GM12864 (cell line): ENCODE data around the gene ZNF771.
A peak's percentile ranks its signal among the peaks of the same experiment; 100 is the strongest.
"Not testable (repeated sequence)": the region's sequence is repeated elsewhere in the genome, so short reads cannot be mapped to it uniquely, and the experiment has no call there.

Source experiments
- DNase-seq: peaks from one replicate; pipeline ENCODE4 v3.0.0-alpha.2; 2011; ENCODE audit warnings: low read depth
- H3K4me3 ChIP-seq: 2 replicates; pipeline ENCODE4 v1.5.1; 2011; ENCODE audit warnings: mild to moderate bottlenecking, low read depth, low read length, control low read depth
- TF ChIP-seq, protein P1 (sequence below): IDR thresholded peaks from 2 replicates; pipeline ENCODE4 v1.5.1; 2011; ENCODE audit warnings: low read depth, mild to moderate bottlenecking, moderate library complexity, low read length, control low read depth, inconsistent platforms; ENCODE audit errors: missing control alignments

Gene ZNF771

DNA sequence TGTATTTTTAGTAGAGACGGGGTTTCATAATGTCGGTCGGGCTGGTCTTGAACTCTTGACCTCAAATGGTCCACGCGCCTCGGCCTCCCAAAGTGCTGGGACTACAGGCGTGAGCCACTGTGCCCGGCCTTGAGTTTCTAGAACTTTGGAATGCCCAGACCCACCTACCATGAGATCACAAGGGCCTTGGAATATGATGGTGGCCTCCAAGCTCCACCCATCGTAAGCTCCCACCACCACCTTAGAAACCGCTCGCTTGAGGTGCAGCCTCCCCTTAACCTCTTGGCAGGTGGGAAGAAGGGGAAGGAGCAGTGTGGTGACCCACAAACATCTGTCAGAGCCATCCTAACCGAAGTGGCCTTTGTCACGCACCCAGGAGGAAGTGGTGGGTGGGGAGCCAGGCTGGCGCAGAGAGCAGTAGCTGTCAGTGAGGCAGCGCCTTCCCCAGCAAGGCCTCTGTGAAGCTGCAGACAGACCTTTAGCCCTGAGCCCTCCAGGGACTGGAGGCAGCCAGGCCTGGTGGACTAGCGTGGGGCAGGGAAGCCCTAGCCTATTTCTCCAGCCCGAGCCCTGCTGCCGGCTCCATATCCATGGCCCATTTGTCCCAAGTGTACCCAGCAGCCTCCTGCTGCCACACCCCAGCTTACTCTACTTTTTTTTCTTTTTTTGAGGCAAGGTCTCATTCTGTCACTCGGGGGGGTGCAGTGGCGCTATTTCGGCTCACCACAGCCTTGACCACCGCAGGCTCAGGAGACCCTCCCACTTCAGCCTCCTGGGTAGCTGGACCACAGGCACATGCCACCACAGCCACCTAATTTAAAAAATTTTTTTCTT lies 51.4 kb downstream of the ZNF771 start:
- TF ChIP-seq, protein P1, sequence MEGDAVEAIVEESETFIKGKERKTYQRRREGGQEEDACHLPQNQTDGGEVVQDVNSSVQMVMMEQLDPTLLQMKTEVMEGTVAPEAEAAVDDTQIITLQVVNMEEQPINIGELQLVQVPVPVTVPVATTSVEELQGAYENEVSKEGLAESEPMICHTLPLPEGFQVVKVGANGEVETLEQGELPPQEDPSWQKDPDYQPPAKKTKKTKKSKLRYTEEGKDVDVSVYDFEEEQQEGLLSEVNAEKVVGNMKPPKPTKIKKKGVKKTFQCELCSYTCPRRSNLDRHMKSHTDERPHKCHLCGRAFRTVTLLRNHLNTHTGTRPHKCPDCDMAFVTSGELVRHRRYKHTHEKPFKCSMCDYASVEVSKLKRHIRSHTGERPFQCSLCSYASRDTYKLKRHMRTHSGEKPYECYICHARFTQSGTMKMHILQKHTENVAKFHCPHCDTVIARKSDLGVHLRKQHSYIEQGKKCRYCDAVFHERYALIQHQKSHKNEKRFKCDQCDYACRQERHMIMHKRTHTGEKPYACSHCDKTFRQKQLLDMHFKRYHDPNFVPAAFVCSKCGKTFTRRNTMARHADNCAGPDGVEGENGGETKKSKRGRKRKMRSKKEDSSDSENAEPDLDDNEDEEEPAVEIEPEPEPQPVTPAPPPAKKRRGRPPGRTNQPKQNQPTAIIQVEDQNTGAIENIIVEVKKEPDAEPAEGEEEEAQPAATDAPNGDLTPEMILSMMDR, result no peak
- peak; percentile 96 for DNase-seq
- H3K4me3 ChIP-seq, result peak overlapping the region; percentile 8; the same call in 1 of the 2 replicates

DNA sequence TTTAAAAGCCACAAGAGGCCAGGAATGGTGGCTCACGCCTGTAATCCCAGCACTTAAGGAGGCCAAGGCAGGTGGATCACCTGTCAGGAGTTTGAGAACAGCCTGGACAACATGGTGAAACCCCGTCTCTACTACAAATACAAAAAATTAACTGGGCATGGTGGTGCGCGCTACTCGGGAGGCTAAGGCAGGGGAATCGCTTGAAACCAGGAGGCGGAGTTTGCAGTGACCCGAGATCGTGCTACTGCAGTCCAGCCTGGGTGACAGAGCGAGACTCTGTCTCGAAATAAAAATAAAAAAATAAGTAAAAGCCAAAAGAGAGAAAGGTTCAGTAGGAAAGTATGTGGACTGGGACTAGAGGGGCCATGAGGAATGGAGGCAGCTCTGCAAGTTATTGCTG lies 52.0 kb downstream of the ZNF771 start:
- no peak for DNase-seq
- TF ChIP-seq, protein P1, result no peak
- H3K4me3 ChIP-seq, result peak overlapping the region; percentile 8; the same call in 1 of the 2 replicates

DNA sequence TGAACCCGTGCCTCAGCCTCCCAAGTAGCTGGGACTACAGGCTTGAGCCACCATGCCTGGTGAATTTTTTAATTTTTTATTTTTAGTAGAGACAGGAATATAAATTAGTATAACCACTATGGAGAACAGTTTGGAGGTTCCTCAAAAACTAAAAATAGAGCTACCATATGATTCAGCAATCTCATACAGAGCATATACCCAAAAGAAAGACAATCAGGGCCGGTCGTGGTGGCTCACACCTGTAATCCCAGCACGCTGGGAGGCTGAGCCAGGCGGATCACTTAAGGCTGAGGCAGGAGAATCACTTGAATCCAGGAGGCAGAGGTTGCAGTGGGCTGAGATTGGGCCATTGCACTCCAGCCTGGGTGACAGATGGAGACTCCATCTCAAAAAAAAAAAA lies 54.0 kb downstream of the ZNF771 start:
- not testable (repeated sequence) for DNase-seq

DNA sequence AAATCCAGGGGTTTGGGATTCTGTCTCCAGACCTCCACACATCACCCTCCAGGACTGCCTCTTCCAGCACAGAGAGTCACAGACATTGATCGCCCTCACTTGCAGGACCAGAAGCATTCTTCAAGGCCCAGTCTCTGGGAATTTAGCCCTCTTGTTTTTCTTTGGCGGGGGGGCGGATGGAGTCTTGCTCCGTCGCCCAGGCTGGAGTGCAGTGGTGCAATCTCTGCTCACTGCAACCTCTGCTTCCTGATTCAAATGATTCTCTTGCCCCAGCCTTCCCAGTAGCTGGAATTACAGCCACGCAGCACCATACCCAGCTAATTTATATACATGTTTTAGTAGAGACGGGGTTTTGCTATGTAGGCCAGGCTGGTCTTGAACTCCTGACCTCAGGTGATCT lies 56.7 kb downstream of the ZNF771 start:
- TF ChIP-seq, protein P1, result no peak
- DNase-seq, result no peak
- H3K4me3 ChIP-seq, result no peak overlapping the region

More for the DNA sequence above, 54.0 kb downstream of the ZNF771 start:
- H3K4me3 ChIP-seq, result not testable (repeated sequence)
